WI38 (cell line): Measurements from ENCODE around the gene DRC7.
"Not testable (repeated sequence)": the region's sequence is repeated elsewhere in the genome, so short reads cannot be mapped to it uniquely, and the experiment has no call there.

Source experiments
- H3K4me3 ChIP-seq: 2 replicates; pipeline ENCODE4 v1.5.1; 2011; ENCODE audit warnings: low read depth, mild to moderate bottlenecking, control low read depth, low read length
- TF ChIP-seq, protein P1 (sequence below): IDR thresholded peaks from 2 replicates; pipeline ENCODE4 v1.5.1; 2012; ENCODE audit warnings: low read depth, mild to moderate bottlenecking, control low read depth, low read length

Gene DRC7

GRCh38 chr16:57773019-57773418 is 78.4 kb downstream of the DRC7 start:
- no peak overlapping the region for H3K4me3 ChIP-seq
- TF ChIP-seq, protein P1, sequence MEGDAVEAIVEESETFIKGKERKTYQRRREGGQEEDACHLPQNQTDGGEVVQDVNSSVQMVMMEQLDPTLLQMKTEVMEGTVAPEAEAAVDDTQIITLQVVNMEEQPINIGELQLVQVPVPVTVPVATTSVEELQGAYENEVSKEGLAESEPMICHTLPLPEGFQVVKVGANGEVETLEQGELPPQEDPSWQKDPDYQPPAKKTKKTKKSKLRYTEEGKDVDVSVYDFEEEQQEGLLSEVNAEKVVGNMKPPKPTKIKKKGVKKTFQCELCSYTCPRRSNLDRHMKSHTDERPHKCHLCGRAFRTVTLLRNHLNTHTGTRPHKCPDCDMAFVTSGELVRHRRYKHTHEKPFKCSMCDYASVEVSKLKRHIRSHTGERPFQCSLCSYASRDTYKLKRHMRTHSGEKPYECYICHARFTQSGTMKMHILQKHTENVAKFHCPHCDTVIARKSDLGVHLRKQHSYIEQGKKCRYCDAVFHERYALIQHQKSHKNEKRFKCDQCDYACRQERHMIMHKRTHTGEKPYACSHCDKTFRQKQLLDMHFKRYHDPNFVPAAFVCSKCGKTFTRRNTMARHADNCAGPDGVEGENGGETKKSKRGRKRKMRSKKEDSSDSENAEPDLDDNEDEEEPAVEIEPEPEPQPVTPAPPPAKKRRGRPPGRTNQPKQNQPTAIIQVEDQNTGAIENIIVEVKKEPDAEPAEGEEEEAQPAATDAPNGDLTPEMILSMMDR: no peak

DNA sequence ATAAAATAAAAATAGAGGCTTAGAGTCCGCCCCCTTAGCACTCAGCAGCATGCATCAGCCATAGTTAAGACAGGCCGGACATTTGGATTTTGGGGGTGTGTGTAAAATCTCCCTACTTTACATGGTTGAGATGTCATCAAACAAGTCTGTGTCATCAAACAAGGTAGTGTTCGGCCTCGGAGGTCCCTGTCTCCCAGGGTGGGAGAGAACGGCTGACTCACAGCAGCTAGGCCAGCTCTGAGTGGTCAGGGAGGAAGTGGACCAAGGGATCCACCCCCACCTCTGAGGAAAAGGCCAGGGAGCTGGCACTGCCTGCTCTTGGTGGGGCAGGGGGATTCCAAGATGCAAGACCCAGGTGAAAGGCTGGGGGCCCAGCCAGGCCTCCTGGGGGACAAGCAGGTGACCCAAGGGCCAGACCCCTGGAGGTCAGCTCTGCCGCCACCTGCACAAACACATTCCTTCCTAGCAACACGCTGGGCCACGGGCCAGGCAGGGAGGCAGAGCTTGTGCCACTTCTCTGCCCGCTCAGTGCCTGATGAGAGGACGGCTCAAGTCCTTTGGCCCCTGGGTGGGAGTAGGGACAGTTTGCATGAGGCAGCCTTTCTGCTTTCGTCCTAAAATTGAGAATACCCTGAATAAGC is 79.2 kb downstream of the DRC7 start:
- no peak overlapping the region for H3K4me3 ChIP-seq
- TF ChIP-seq, protein P1: no peak

DNA sequence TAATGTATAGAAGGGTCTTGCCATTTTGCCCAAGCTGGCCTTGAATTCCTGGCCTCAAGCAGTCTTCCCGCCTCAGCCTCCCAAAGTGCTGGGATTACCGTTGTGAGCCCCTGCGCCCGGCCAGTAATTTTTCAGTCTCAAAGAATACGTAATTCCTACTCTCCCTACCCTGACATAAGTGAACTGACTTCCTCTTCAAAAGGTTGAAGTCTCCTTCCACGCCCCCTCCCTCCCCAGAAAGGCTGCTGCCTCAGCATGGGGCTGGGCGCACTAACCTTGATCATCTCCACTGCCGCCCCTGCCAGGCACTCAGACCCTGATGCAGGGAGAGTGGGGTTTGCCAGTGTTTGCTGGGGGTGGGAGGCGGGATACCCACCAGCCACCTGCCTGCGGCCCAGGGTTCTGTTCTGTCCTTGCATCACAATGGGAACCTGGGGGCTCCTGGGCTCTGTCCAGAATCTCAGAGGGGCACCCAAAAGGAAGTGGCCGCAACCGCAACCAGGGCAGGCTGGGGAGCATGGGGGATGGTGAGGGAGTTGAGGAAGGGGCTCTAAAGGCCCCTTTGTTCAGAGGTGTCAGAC is 80.2 kb downstream of the DRC7 start:
- no peak overlapping the region for H3K4me3 ChIP-seq
- TF ChIP-seq, protein P1: no peak

GRCh38 chr16:57775661-57776469 is 81.3 kb downstream of the DRC7 start:
- H3K4me3 ChIP-seq: no peak overlapping the region
- TF ChIP-seq, protein P1: no peak

GRCh38 chr16:57778658-57779057 is 84.1 kb downstream of the DRC7 start:
- H3K4me3 ChIP-seq: no peak overlapping the region
- TF ChIP-seq, protein P1: no peak

DNA sequence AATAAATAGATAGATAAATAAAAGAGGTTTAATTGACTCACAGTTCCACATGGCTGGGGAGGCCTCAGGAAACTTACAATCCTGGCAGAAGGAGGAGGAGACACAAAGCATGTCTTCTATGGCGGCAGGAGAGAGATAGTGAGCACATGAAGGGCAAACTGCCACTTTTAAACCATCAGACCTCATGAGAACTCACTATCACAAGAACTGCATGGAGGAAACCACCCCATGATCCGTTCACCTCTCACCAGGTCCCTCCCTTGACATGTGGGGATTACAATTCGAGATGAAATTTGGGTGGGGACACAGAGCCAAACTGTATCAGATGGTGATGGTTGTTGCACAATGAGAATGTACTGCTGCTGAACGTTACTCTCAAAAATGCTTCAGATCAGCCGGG is 85.2 kb downstream of the DRC7 start:
- H3K4me3 ChIP-seq: not testable (repeated sequence)

DNA sequence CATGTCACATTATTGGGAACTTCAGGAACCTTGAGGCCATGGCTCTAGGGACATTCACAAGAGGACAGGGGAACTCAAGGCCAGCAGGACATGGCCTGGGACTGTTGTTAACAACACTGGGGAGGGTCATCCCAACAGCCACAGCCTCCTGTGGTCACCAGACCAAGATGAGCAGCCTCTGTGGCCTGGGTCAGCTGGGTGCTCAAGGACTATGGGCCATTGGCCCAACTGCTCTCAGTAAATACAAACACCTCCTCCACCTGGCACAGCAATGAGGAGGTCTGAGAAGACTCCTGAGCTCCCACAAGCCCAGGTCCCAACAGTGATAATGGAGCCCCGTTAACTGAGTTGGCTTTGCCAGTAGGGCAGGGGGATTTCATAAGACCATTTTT is 86.7 kb downstream of the DRC7 start:
- TF ChIP-seq, protein P1: no peak
- no peak overlapping the region for H3K4me3 ChIP-seq
